Astrocyte (in vitro differentiated cells and primary cell): Measurements from ENCODE around the gene CCDC32. TPM values are rescaled to one million over a fixed set of nuclear protein-coding genes. Genes with fewer than 3 reads are reported as not detected.
A peak's percentile ranks its signal among the peaks of the same experiment; 100 is the strongest.

Source experiments
- DNase-seq: peaks from one replicate; pipeline ENCODE4 v3.0.0-alpha.2; 2010; ENCODE audit warnings: low read depth
- FAIRE-seq: peaks from 2 replicates; lab custom pipeline; 2011; peaks lifted over from hg19 to GRCh38; lab: Jason Lieb, UNC
- H2AFZ ChIP-seq: 2 replicates; pipeline ENCODE4 v1.6.0; 2012; ENCODE audit warnings: low read depth, low read length, inconsistent platforms
- H3K27ac ChIP-seq: 2 replicates; pipeline ENCODE4 v1.5.1; 2011; ENCODE audit warnings: low read depth, low read length, inconsistent platforms
- H3K27me3 ChIP-seq: 2 replicates; pipeline ENCODE4 v1.6.0; 2011; ENCODE audit warnings: low read length, inconsistent platforms; ENCODE audit not compliant: insufficient read depth
- H3K36me3 ChIP-seq: 2 replicates; pipeline ENCODE4 v1.5.1; 2011; ENCODE audit warnings: low read length, inconsistent platforms; ENCODE audit not compliant: insufficient read depth
- H3K4me1 ChIP-seq: 2 replicates; pipeline ENCODE4 v1.5.1; 2011; ENCODE audit warnings: low read length, inconsistent platforms; ENCODE audit not compliant: insufficient read depth
- H3K4me2 ChIP-seq: 2 replicates; pipeline ENCODE4 v1.6.0; 2012; ENCODE audit warnings: low read length, inconsistent platforms
- H3K4me3 ChIP-seq: 2 replicates; pipeline ENCODE4 v1.5.1; 2011; ENCODE audit warnings: low read depth, mild to moderate bottlenecking, low read length, inconsistent platforms; ENCODE audit not compliant: insufficient read depth
- H3K79me2 ChIP-seq: 2 replicates; pipeline ENCODE4 v1.6.0; 2012; ENCODE audit warnings: mild to moderate bottlenecking, low read length, inconsistent platforms; ENCODE audit not compliant: insufficient read depth
- H3K9ac ChIP-seq: 2 replicates; pipeline ENCODE4 v1.6.0; 2012; ENCODE audit warnings: mild to moderate bottlenecking, low read length, inconsistent platforms
- H3K9me3 ChIP-seq: 2 replicates; pipeline ENCODE4 v1.5.1; 2012; ENCODE audit warnings: low read depth, mild to moderate bottlenecking, low read length, inconsistent platforms; ENCODE audit not compliant: insufficient read depth
- H4K20me1 ChIP-seq: 2 replicates; pipeline ENCODE4 v1.6.0; 2012; ENCODE audit warnings: low read length, inconsistent platforms; ENCODE audit not compliant: insufficient read depth
- H3K27ac Mint-ChIP-seq: one replicate; pipeline ENCODE4 v1.8.0; 2021; ENCODE audit warnings: mild to moderate bottlenecking, mixed read lengths; ENCODE audit not compliant: unreplicated experiment
- H3K27me3 Mint-ChIP-seq: one replicate; pipeline ENCODE4 v1.8.0; 2021; ENCODE audit warnings: low read depth, mixed read lengths; ENCODE audit not compliant: unreplicated experiment
- H3K36me3 Mint-ChIP-seq: one replicate; pipeline ENCODE4 v1.8.0; 2021; ENCODE audit warnings: low read depth, mixed read lengths; ENCODE audit not compliant: unreplicated experiment
- H3K4me1 Mint-ChIP-seq: one replicate; pipeline ENCODE4 v1.8.0; 2021; ENCODE audit warnings: low read depth, mixed read lengths; ENCODE audit not compliant: unreplicated experiment
- H3K4me3 Mint-ChIP-seq: one replicate; pipeline ENCODE4 v1.8.0; 2021; ENCODE audit warnings: mild to moderate bottlenecking, moderate library complexity, mixed read lengths; ENCODE audit not compliant: unreplicated experiment
- H3K9me3 Mint-ChIP-seq: one replicate; pipeline ENCODE4 v1.8.0; 2021; ENCODE audit warnings: mild to moderate bottlenecking, mixed read lengths; ENCODE audit not compliant: unreplicated experiment
- CTCF ChIP-seq: IDR thresholded peaks from 2 replicates; pipeline ENCODE4 v1.5.1; 2011; ENCODE audit warnings: low read depth, mild to moderate bottlenecking, inconsistent platforms, low read length, moderate library complexity; ENCODE audit not compliant: insufficient read depth
- EZH2 ChIP-seq: IDR thresholded peaks from 2 replicates; pipeline ENCODE4 v1.6.1; 2012; ENCODE audit warnings: mild to moderate bottlenecking, low read length, inconsistent platforms; ENCODE audit not compliant: insufficient read depth
- total RNA-seq: library from RNA; stranded (reverse); gene quantifications from 2 replicates; pipeline ENCODE4 v1.2.1, GENCODE V29; 2021

The CCDC32 gene
- total RNA-seq, 1 donor from 2014 or later: 31.4 TPM

DNA sequence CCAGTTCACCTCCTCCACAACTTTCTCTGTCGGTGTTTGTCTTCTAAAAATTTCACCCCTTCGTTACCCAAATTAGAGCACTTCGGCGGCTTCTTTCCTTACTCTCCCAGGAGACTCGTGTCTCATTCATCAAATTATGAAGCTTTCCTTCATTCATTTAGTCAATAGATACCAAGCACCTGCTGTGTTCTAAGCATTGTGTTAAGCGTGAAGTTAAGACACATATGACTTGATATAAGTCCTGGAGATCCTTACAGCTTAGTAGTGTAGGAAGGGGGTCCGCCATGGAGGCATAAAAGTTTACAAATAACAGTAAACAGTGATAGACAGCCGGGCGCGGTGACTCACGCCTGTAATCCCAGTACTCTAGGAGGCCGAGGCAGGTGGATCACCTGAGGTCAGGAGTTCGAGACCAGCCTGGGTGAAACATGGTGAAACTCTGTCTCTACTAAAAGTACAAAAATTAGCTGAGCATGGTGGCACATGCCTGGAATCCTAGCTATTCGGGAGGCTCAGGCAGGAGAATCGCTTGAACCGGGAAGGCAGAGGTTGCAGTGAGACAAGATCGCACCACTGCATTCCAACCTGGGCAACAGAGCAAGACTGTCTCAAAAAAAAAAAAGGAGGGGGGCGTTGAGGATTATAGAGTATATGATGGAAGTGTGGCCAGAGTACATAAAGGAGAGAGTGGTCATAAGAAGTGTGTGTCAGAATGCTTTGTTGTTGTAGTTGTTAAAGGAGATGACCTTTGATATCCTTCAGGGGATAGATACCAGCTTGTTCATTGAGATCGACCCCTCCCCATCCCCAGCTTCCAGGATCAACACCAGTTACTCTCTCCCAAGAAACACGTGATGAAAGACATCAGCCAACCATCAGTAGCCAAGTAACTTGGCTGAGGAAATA, 744 bp upstream of the CCDC32 start:
- H3K4me1 Mint-ChIP-seq: peaks cover 6% of the 10 kb centered on the region

DNA sequence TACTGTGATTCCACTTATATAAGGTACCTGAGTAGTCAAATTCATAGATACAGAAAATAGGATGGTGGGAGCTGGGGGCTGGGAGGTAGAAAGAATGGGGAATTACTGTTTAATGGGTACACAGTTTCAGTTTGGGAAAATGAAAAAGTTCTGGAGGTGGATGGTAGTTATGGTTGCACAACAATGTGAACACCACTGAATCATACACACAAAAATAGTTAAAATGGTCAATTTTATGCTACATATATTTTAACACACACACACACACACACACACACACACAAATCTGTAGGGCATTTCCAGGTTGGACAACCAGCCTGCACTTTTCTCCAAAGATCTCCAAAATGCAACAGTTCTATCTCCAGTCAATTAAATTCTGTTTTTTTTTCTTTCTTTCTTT, 1.4 kb downstream of the CCDC32 start:
- H3K9ac ChIP-seq: no peak overlapping the region
- FAIRE-seq: no peak

More for the DNA sequence above, 744 bp upstream of the CCDC32 start:
- Histone ChIP-seq H3K79me2 (peaks cover 33% of the 10 kb centered on the region), H2AFZ (peak overlapping the region; percentile 83), H3K4me2 (peak overlapping the region; percentile 89), H3K27ac (no peak overlapping the region), H3K9ac (no peak overlapping the region), H3K36me3 (no peaks in the 10 kb centered on the region), H3K9me3 (no peaks in the 10 kb centered on the region), H3K27me3 (peaks cover 3% of the 10 kb centered on the region), H3K4me3 (peak overlapping the region; percentile 85), H4K20me1 (peaks cover 8% of the 10 kb centered on the region), H3K4me1 (peaks cover 13% of the 10 kb centered on the region)
- Mint-ChIP-seq H3K4me3 (peak overlapping the region; percentile 98), H3K27ac (peak overlapping the region; percentile 77), H3K9me3 (peaks cover 3% of the 10 kb centered on the region), H3K36me3 (peaks cover 5% of the 10 kb centered on the region), H3K27me3 (no peaks in the 10 kb centered on the region)
- no peak for FAIRE-seq
- no peak for DNase-seq
- TF ChIP-seq EZH2 (no peak), CTCF (no peak)

More for the DNA sequence above, 1.4 kb downstream of the CCDC32 start:
- peaks cover 6% of the 10 kb centered on the region for H3K4me1 ChIP-seq
- no peaks in the 10 kb centered on the region for H3K27me3 Mint-ChIP-seq
- peaks cover 6% of the 10 kb centered on the region for H4K20me1 ChIP-seq
- H3K27ac ChIP-seq: no peak overlapping the region
- H3K9me3 ChIP-seq: no peaks in the 10 kb centered on the region
- DNase-seq: no peak
- H3K27me3 ChIP-seq: peaks cover 3% of the 10 kb centered on the region
- H3K79me2 ChIP-seq: peaks cover 19% of the 10 kb centered on the region
- no peak for TF ChIP-seq EZH2
- TF ChIP-seq CTCF: no peak
- no peak overlapping the region for H3K27ac Mint-ChIP-seq
- H3K4me3 ChIP-seq: no peak overlapping the region
- H3K9me3 Mint-ChIP-seq: peaks cover 3% of the 10 kb centered on the region
- H3K4me2 ChIP-seq: peak overlapping the region; percentile 89
- no peaks in the 10 kb centered on the region for H3K36me3 ChIP-seq
- no peak overlapping the region for H2AFZ ChIP-seq
- peaks cover 6% of the 10 kb centered on the region for H3K4me1 Mint-ChIP-seq
- peaks cover 9% of the 10 kb centered on the region for H3K36me3 Mint-ChIP-seq
- H3K4me3 Mint-ChIP-seq: peak overlapping the region; percentile 98
